Measurements from ENCODE around the gene PTPN20.

Gene PTPN20

GRCh38 chr10:47034441-47035051 lies 123.3 kb downstream of the PTPN20 start:
- TF ChIP-seq CTCF (IDR thresholded peaks at IDR 0.05; ENCODE audit: low read length, missing control alignments), result no peak
- H3K4me3 ChIP-seq (replicated peaks; ENCODE audit: low read depth, low read length), result no peak overlapping the region
- DNase-seq (ENCODE audit: low read depth), result no peak

- no peak for TF ChIP-seq CTCF (IDR thresholded peaks at IDR 0.05; ENCODE audit: low read length, missing control alignments)
- DNase-seq (ENCODE audit: low read depth), result no peak
- H3K4me3 ChIP-seq (replicated peaks; ENCODE audit: low read depth, low read length), result no peak overlapping the region
Observed at GRCh38 chr10:47035171-47035818, 124.1 kb downstream of the PTPN20 start.

- no peak overlapping the region for H3K4me3 ChIP-seq (replicated peaks; ENCODE audit: low read depth, low read length)
- no peak for TF ChIP-seq CTCF (IDR thresholded peaks at IDR 0.05; ENCODE audit: low read length, missing control alignments)
- no peak for DNase-seq (ENCODE audit: low read depth)
Observed at GRCh38 chr10:47035819-47036337, 124.7 kb downstream of the PTPN20 start.

- no peak for DNase-seq (ENCODE audit: low read depth)
- TF ChIP-seq CTCF (IDR thresholded peaks at IDR 0.05; ENCODE audit: low read length, missing control alignments), result no peak
- no peak overlapping the region for H3K4me3 ChIP-seq (replicated peaks; ENCODE audit: low read depth, low read length)
Observed at GRCh38 chr10:47036771-47037170, 125.5 kb downstream of the PTPN20 start.

- no peak overlapping the region for H3K4me3 ChIP-seq (replicated peaks; ENCODE audit: low read depth, low read length)
- no peak for TF ChIP-seq CTCF (IDR thresholded peaks at IDR 0.05; ENCODE audit: low read length, missing control alignments)
Observed at GRCh38 chr10:47037654-47038425, 126.6 kb downstream of the PTPN20 start.

GRCh38 chr10:47038881-47039561 lies 127.8 kb downstream of the PTPN20 start:
- TF ChIP-seq CTCF (IDR thresholded peaks at IDR 0.05; ENCODE audit: low read length, missing control alignments), result no peak
- DNase-seq (ENCODE audit: low read depth), result no peak
- no peak overlapping the region for H3K4me3 ChIP-seq (replicated peaks; ENCODE audit: low read depth, low read length)

More at GRCh38 chr10:47037654-47038425, 126.6 kb downstream of the PTPN20 start:
- DNase-seq (ENCODE audit: low read depth), result no peak

Data from fibroblast of pulmonary artery (primary cell).